GM15510 (cell line): ENCODE data around the gene MTX1.

Experiments used
- POLR2A ChIP-seq: IDR thresholded peaks from 3 replicates; pipeline ENCODE4 v1.6.1; 2011; ENCODE audit warnings: borderline replicate concordance; ENCODE audit not compliant: insufficient read length; ENCODE audit errors: extremely low read depth

The MTX1 gene

DNA sequence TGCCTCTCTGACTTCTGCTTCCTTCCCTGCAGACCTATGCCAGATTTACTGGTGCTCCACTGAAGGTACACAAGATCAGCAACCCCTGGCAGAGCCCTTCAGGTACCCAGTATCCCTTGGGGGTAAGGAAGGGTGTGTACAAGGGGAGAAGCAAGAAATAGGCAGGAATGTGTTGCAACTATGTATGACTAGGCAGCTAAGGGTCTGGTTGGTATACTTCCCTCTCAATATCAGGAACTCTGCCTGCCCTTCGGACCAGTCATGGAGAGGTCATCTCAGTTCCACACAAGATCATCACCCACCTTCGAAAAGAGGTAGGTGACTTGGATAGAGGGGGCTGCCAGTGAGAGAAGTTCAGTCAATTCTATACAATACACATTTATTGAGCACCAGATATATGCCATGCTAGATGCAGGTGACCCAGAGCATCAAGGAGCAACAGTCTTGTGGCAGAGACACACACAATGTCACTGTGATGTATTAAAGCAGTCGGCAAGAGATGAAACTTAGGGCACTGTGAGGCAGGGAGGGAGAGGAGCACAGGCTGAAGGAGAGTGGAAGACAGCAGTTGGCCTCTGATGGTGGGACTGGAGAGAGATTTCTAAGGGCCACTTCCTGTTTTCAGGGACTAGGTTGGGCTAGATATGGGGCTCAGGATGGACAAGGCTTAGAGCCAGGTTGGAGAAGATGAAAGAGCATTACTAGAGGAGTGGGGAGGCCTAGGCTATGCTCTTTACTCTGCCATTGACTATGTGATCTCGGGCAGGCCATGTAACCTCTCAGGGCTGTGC is 2.0 kb downstream of the MTX1 start:
- TF ChIP-seq POLR2A, result no peak

DNA sequence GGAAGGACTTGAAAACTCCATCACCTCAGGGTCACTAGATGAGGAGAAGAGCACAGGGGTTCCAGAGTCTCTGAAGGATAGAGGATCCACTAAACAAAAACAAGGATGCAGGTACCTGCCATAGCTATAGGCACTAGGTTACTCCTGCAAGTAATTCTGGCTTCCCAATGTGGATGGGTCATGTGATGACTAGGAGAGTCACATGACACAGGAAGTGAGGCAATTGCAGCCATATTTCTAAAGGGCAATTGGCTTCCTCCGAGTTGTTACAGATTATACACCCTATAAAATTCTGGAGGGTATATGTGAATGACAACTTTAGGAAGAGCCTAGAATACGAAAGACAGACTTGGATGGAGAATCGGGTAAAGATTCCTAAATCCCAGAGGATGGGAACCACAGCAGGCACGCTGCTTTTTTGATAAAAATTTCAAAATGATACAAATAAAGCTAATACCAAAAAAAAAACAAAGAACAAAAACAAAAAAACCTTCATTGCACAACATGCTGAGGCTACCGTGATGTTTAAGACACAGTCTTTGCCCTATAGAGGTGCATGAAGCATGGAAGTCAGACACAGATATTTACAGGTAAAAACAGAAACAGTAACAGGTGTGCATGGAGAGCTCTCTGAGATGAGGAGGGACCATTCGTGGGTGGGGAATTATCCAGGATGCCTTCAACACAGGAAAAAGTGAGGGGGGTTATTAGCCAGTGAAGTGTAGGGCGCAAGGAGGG is 10.5 kb downstream of the MTX1 start:
- TF ChIP-seq POLR2A, result no peak

GRCh38 chr1:155219592-155220031 is 11.1 kb downstream of the MTX1 start:
- no peak for TF ChIP-seq POLR2A

DNA sequence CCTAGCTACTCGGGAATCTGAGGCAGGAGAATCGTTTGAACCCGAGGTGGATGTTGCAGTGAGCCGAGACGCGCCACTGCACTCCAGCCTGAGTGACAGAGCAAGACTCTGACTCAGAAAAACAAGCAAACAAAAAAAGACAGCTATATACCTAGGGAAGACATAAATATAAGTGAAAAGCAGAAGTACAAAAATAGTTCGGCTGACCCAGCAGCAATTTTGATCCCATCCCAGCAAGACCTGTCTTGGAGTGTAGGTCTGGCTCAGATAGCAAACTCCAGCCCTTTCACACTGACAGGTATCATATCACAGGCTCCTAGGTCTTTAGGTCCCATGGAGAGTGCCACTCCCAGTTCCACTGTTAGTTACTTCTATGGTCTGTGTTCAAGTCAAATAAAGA is 14.6 kb downstream of the MTX1 start:
- no peak for TF ChIP-seq POLR2A

DNA sequence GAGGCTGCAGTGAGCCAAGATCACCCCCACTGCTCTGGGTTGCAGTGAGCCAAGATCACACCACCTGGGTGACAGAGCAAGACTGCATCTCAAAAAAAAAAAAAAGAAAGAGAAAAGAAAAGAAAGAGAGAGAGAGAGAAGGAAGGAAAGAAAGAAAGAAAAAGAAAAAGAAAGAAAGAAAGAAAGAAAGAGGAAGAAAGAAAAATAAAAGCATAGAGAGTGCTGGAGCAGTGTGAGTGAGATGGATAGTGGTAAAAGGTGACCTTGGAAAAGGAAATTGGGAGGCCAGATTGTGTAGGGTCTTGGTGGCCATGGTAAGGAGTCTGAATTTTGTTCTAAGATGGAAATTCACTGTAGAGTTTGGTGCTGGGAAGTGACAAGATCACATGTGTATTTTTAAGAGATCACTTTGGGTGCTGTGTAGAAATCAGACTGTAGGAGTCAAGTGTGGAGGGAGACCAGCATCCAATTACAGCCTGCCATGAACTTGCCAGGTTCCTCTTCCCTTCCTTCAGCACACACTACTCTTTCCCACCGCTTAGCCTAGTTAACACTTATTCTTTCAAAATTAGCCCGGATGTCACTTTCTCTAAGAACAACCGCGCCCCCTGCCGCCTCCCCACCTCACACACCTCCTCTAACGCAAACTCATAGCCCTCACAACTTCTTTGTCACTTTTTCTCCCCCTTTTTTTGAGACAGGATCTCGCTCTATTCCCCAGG is 17.9 kb downstream of the MTX1 start:
- TF ChIP-seq POLR2A, result no peak

DNA sequence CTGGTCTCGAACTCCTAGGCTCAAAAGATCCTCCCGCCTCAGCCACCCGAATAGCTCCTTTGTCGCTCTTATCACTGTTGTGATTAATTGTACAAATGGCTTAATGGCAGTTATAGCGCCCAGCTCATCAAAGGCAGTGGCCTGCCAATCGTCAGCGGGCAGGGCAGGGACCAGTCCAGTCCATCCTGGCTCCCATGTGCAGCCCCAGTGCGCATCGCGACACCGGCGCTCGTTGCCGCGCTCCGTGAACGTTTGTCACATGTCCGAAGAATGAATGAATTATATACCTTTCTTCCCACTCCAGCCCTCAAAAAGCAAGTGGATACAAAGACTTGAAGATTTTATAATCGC is 18.4 kb downstream of the MTX1 start:
- no peak for TF ChIP-seq POLR2A

DNA sequence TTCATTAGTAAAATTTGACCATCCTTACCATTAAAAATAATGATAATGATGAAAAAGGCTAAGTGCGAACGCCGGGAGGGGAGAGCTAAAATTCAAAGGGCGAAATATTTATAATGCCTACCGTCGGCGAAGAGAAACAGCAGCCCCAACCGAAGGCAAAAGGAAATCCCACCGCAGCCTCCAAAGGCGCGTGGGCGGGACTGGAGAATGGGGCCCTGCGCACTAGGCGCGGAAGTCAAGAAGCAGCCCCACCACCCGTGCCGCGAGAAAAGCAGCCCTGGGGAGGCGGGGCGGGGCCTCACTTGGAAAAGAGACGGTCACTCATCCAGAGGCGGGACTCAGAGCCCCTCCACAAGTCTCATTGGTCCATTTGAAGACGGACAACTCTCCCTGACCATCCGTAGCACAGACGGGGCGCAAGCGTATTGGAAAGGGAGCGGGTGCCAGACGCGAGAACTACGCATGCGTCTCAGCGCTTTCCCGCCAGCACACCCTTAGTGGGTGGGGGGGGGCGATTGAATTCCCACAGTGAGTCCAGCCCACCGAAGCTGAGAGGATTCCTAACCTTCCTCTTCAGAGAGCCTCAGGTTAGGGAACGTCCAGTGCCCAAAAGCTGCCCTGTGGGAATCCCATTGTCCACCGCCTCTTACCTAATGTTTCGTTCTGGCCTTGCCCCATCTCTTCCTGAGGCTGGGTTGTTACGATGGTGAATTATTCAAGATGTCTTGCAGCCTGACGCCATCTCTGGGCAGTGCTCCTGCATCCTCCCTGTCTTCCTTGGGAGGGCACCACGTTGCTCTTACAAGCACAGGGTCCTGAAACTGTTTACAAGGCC is 19.0 kb downstream of the MTX1 start:
- TF ChIP-seq POLR2A, result peak; percentile 93

GRCh38 chr1:155228096-155228427 is 19.6 kb downstream of the MTX1 start:
- no peak for TF ChIP-seq POLR2A

DNA sequence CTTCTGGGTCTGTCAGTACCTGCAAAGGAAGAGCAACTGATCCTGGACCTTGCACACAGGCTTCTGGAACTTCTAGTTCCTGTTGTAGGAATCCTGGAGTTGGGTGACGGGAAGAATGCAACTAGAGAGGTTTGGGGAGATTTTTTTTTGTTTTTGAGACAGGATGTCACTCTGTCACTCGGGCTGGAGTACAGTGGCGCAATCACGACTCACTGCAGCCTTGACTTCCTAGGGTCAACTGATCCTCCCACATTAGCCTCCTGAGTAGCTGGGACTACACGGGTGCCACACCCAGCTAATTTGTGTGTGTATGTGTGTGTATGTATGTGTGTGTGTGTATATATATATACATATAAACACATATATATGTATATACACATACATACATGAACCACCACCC is 28.0 kb downstream of the MTX1 start:
- TF ChIP-seq POLR2A, result no peak

GRCh38 chr1:155241069-155241679 is 32.7 kb downstream of the MTX1 start:
- peak; percentile 24 for TF ChIP-seq POLR2A

DNA sequence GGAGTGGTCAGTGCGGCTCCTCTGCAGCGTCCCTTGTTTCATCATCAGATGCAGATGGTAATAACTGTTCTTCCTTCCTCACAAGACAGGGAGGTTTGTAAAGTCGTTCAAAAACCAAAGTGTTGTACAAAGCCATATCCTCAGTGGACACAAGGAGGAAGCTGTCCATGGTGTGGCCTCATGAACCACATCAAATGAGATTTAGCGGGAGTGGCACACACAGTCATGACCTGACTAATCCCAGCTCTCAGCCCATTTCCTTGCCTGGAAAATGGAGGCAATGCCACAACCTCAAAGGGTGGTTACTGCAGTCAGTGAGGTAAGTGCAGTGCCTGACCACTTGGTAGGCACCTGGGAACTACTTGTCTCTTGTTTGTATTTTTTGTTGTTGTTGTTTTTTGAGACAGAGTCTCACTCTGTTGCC is 33.4 kb downstream of the MTX1 start:
- TF ChIP-seq POLR2A, result no peak

- TF ChIP-seq POLR2A, result no peak
These were observed 34.4 kb downstream of the MTX1 start for GRCh38 chr1:155242805-155243358.

DNA sequence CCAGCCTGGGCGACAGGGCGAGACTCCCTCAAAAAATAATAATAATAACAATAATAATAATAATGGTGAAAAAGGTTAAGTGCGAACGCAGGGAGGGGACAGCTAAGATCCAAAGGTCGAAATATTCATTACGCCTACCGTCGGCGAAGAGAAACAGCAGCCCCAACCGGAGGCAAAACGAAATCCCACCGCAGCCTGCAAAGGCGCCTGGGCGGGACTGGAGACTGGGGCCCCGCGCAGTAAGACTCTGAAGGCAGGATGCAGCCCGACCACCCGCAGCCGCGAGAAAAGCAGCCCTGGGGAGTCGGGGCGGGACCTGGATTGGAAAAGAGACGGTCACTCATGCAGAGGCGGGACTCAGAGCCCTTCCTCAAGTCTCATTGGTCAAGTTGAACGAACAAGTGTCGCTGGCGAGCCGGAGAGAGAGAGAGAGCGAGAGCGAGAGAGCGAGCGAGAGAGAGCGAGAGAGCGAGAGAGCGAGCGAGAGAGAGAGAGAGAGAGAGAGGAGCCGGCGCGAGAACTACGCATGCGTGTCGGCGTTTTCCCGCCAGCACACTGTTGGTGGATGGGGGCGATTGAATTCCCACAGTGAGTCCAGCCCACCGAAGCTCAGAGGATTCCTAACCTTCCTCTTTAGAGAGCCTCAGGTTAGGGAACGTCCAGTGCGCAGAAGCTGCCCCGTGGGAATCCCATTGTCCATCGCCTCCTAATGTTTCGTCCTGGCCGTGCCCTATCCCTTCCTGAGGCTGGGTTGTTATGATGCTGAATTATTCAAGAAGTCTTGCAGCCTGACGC is 36.1 kb downstream of the MTX1 start:
- peak; percentile 97 for TF ChIP-seq POLR2A
